Panc1 (cell line): Measurements from ENCODE around the gene FUOM. TPM values are rescaled to one million over a fixed set of nuclear protein-coding genes. Genes with fewer than 3 reads are reported as not detected.

Experiments
- ATAC-seq: fragments of 200-7000 bp; cut with Tn5 transposase; 2 replicates; pipeline ENCODE4 v1.9.1; 2020; ENCODE audit warnings: mild to moderate bottlenecking, moderate library complexity
- BruUV-seq: library from RNA; stranded (reverse); fragments of 400-500 nt; replicated peaks from 2 replicates; lab custom pipeline; 2021; lab: Mats Ljungman, UMichigan
- CTCF ChIA-PET: fragments of 300-600 bp; sonication (Branson Sonifier 250); formaldehyde crosslinking; loops from one replicate; lab custom pipeline; 2022; ENCODE audit warnings: antibody characterized with exemption; lab: Charles Lee
- POLR2A ChIA-PET: fragments of 300-600 bp; sonication (Branson Sonifier 250); formaldehyde crosslinking; loops from one replicate; lab custom pipeline; 2022; ENCODE audit warnings: antibody characterized with exemption; lab: Charles Lee
- DNase-seq: peaks from one replicate; pipeline ENCODE4 v3.0.0-alpha.2; 2010; ENCODE audit warnings: low read depth, low spot score
- H3K27ac ChIP-seq: 2 replicates; pipeline ENCODE4 v1.5.1; 2011; ENCODE audit warnings: mild to moderate bottlenecking, low read length, inconsistent platforms
- H3K27me3 ChIP-seq: fragments of 200-500 bp; sonication (Bioruptor generic); 2 replicates; pipeline ENCODE4 v1.6.0; 2014; ENCODE audit warnings: low read length, inconsistent platforms; ENCODE audit not compliant: control insufficient read depth, insufficient read depth
- H3K36me3 ChIP-seq: fragments of 200-500 bp; sonication (Bioruptor generic); 2 replicates; pipeline ENCODE4 v1.5.1; 2014; ENCODE audit warnings: inconsistent platforms, mild to moderate bottlenecking, low read length, moderate library complexity; ENCODE audit not compliant: control insufficient read depth, insufficient read depth
- H3K4me1 ChIP-seq: 2 replicates; pipeline ENCODE4 v1.5.1; 2011; ENCODE audit warnings: inconsistent platforms, mild to moderate bottlenecking, low read length, moderate library complexity; ENCODE audit not compliant: control insufficient read depth, insufficient read depth
- H3K4me3 ChIP-seq, 2 experiments: 2 replicates each; pipeline ENCODE4 v1.5.1; 2011 to 2012; ENCODE audit warnings: low read depth in 2 of 2, low read length in 2 of 2, mild to moderate bottlenecking in 2 of 2, inconsistent platforms in 1 of 2, moderate library complexity in 1 of 2
- H3K9me3 ChIP-seq: fragments of 200-500 bp; sonication (Bioruptor generic); 2 replicates; pipeline ENCODE4 v1.5.1; 2014; ENCODE audit warnings: low read depth, mild to moderate bottlenecking, inconsistent platforms, low read length, moderate library complexity; ENCODE audit not compliant: control insufficient read depth, insufficient read depth
- CTCF ChIP-seq: fragments of 450-650 bp; IDR thresholded peaks from 2 replicates; pipeline ENCODE4 v1.5.1; 2017; ENCODE audit warnings: mild to moderate bottlenecking
- POLR2AphosphoS5 ChIP-seq: IDR thresholded peaks from 2 replicates; pipeline ENCODE4 v1.6.1; 2012; ENCODE audit warnings: mild to moderate bottlenecking, low read depth, low read length, moderate library complexity
- SIN3A ChIP-seq: IDR thresholded peaks from 2 replicates; pipeline ENCODE4 v1.6.1; 2012; ENCODE audit warnings: low read depth, mild to moderate bottlenecking, low read length, moderate library complexity, borderline replicate concordance; ENCODE audit not compliant: insufficient read depth
- TCF7L2 ChIP-seq: IDR thresholded peaks from 2 replicates; pipeline ENCODE4 v1.6.1; 2011; ENCODE audit warnings: mild to moderate bottlenecking, low read depth, low read length, inconsistent platforms
- in situ Hi-C: cut with HindIII; loops from 2 replicates; pipeline ENCODE4 v1.10.0; 2016; ENCODE audit warnings: low sequenced_read_pairs, low pct_unique_long_range_greater_than_20kb
- intact Hi-C: fragments of 100-400 bp; cut with micrococcal nuclease; formaldehyde crosslinking; loops from one replicate; pipeline ENCODE4 v1.10.0; 2022; ENCODE audit not compliant: unreplicated experiment
- total RNA-seq: library from RNA; stranded (reverse); gene quantifications from one replicate; pipeline ENCODE4 v1.2.1, GENCODE V29; 2021; ENCODE audit not compliant: unreplicated experiment
- TF ChIP-seq, protein P1 (sequence below), 2 experiments: IDR thresholded peaks; 2 replicates each; pipeline ENCODE4 v1.6.1; 2011 to 2012; ENCODE audit warnings: low read depth in 2 of 2, control low read depth in 1 of 2, low read length in 1 of 2, mild to moderate bottlenecking in 1 of 2, moderate library complexity in 1 of 2; ENCODE audit not compliant: insufficient read depth in 1 of 2

FUOM gene
- total RNA-seq, 1 experiment from 2014 or later = 39.6 TPM

DNA sequence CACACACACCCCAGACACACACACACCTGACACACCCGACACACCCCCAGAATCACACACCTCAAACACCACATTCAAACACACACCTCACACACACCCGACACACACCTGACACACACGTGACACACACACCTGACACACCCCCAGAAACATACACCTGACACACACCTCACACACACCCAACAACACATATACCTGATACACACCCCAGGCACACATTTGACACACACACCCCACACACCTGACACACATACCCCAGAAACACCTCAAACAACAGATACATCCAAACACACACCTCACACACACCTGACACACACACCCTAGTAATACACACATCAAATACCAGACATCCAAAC, 20.5 kb downstream of the FUOM start:
- Histone ChIP-seq H3K27me3 (peaks cover 13% of the 10 kb centered on the region), H3K36me3 (no peaks in the 10 kb centered on the region), H3K27ac (no peak overlapping the region), H3K4me3 (no peak overlapping the region), H3K9me3 (no peaks in the 10 kb centered on the region), H3K4me1 (no peaks in the 10 kb centered on the region)
- ChIA-PET CTCF (interaction anchor here (0.7 kb wide), 1 partner anchor 13 kb away, joined by 3 read pairs; no protein-coding TSS in a partner anchor), POLR2A (no interaction called here)
- intact Hi-C loops = no loop called here
- no TSS peak for BruUV-seq
- TF ChIP-seq CTCF (no peak), TCF7L2 (no peak), SIN3A (no peak), POLR2AphosphoS5 (no peak)
- TF ChIP-seq, protein P1, sequence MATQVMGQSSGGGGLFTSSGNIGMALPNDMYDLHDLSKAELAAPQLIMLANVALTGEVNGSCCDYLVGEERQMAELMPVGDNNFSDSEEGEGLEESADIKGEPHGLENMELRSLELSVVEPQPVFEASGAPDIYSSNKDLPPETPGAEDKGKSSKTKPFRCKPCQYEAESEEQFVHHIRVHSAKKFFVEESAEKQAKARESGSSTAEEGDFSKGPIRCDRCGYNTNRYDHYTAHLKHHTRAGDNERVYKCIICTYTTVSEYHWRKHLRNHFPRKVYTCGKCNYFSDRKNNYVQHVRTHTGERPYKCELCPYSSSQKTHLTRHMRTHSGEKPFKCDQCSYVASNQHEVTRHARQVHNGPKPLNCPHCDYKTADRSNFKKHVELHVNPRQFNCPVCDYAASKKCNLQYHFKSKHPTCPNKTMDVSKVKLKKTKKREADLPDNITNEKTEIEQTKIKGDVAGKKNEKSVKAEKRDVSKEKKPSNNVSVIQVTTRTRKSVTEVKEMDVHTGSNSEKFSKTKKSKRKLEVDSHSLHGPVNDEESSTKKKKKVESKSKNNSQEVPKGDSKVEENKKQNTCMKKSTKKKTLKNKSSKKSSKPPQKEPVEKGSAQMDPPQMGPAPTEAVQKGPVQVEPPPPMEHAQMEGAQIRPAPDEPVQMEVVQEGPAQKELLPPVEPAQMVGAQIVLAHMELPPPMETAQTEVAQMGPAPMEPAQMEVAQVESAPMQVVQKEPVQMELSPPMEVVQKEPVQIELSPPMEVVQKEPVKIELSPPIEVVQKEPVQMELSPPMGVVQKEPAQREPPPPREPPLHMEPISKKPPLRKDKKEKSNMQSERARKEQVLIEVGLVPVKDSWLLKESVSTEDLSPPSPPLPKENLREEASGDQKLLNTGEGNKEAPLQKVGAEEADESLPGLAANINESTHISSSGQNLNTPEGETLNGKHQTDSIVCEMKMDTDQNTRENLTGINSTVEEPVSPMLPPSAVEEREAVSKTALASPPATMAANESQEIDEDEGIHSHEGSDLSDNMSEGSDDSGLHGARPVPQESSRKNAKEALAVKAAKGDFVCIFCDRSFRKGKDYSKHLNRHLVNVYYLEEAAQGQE (IDR thresholded peaks at IDR 0.05; ENCODE audit: insufficient read depth in 1 of 2, low read depth in 2 of 2, low read length in 1 of 2) = no peak
- in situ Hi-C loops = no loop called here
- DNase-seq = no peak
- ATAC-seq = no peak

GRCh38 chr10:133336577-133337369, 21.0 kb downstream of the FUOM start, which contains the start of gene CALY:
TSS of gene CALY (minus strand) at chr10:133336896. CDS start at chr10:133328989, 7,907 bp downstream.
- Histone ChIP-seq H3K36me3 (no peaks in the 10 kb centered on the region), H3K4me3 (peak within 1 kb of the TSS in 1 of 2 experiments; percentile 65; a peak in 3 of 4 replicates), H3K27me3 (peaks cover 16% of the 10 kb centered on the region), H3K9me3 (no peaks in the 10 kb centered on the region), H3K27ac (no peak within 1 kb of the TSS), H3K4me1 (no peaks in the 10 kb centered on the region)
- ATAC-seq = peak; percentile 47
- TF ChIP-seq CTCF (no peak), SIN3A (no peak), POLR2AphosphoS5 (no peak), TCF7L2 (no peak)
- TF ChIP-seq, protein P1 (IDR thresholded peaks at IDR 0.05; ENCODE audit: insufficient read depth in 1 of 2, low read depth in 2 of 2, low read length in 1 of 2) = no peak
- no TSS peak for BruUV-seq
- POLR2A ChIA-PET = no interaction called here
- intact Hi-C loops (no loop called here), in situ Hi-C loops (no loop called here)
- no peak for DNase-seq
- CTCF ChIA-PET = interaction anchor here (0.6 to 0.7 kb wide), 2 partner anchors 12 to 20 kb away, joined by 3 to 5 read pairs; no protein-coding TSS in a partner anchor
